H4 (cell line): Measurements from ENCODE around the gene DLX2. TPM values are rescaled to one million over a fixed set of nuclear protein-coding genes. Genes with fewer than 3 reads are reported as not detected.
A peak's percentile ranks its signal among the peaks of the same experiment; 100 is the strongest.

ENCODE experiments used
- DNase-seq: peaks from one replicate; pipeline ENCODE4 v3.0.0-alpha.2; 2015; ENCODE audit warnings: low spot score
- total RNA-seq: library from RNA; depleted of rRNA; stranded (reverse); fragments of >200 nt; shearing (Covaris generic); gene quantifications from 2 replicates; pipeline ENCODE4 v1.2.3, GENCODE V29; 2014

Gene DLX2
- total RNA-seq, 1 experiment from 2014 or later = 3.3 TPM

- no peak for DNase-seq
These were observed 8.2 kb downstream of the DLX2 start for GRCh38 chr2:172094294-172095145.

GRCh38 chr2:172093416-172094293 is 9.0 kb downstream of the DLX2 start:
- DNase-seq = no peak

- DNase-seq = no peak
These were observed 9.8 kb downstream of the DLX2 start for GRCh38 chr2:172092716-172093415.

- DNase-seq = no peak
These were observed 10.7 kb downstream of the DLX2 start for GRCh38 chr2:172091761-172092566.

- DNase-seq = no peak
These were observed 11.6 kb downstream of the DLX2 start for GRCh38 chr2:172091000-172091641.

- no peak for DNase-seq
These were observed 12.4 kb downstream of the DLX2 start for GRCh38 chr2:172090044-172090961.

- DNase-seq = no peak
These were observed 13.1 kb downstream of the DLX2 start for GRCh38 chr2:172089633-172090032.

GRCh38 chr2:172089005-172089504 is 13.6 kb downstream of the DLX2 start:
- DNase-seq = no peak

- DNase-seq = no peak
These were observed 14.3 kb downstream of the DLX2 start for GRCh38 chr2:172088245-172089004.

- DNase-seq = no peak
These were observed 14.9 kb downstream of the DLX2 start for GRCh38 chr2:172087780-172088244.

GRCh38 chr2:172087207-172087779 is 15.4 kb downstream of the DLX2 start:
- no peak for DNase-seq

GRCh38 chr2:172086241-172087206 is 16.2 kb downstream of the DLX2 start:
- DNase-seq = peak; percentile 30

- DNase-seq = no peak
These were observed 17.1 kb downstream of the DLX2 start, which contains the start of gene DLX1 for GRCh38 chr2:172085460-172086159. Gene DLX1, plus strand, starts transcription at chr2:172085507. Its CDS starts 171 bp downstream, at chr2:172085678.

GRCh38 chr2:172084645-172085459 is 17.8 kb downstream of the DLX2 start:
- DNase-seq = peak; percentile 94

- peak; percentile 27 for DNase-seq
These were observed 18.4 kb downstream of the DLX2 start for GRCh38 chr2:172084395-172084644.
